Osteocyte (in vitro differentiated cells): ENCODE results near the gene SMAD4. TPM values are rescaled to one million over a fixed set of nuclear protein-coding genes. Genes with fewer than 3 reads are reported as not detected.

Experiments used
- DNase-seq: peaks from one replicate; pipeline ENCODE4 v3.0.0; 2021; ENCODE audit warnings: mixed read lengths; ENCODE audit not compliant: unreplicated experiment; ENCODE audit errors: extremely low spot score
- H3K27ac Mint-ChIP-seq: one replicate; pipeline ENCODE4 v1.8.0; 2021; ENCODE audit warnings: mild to moderate bottlenecking, mixed read lengths; ENCODE audit not compliant: unreplicated experiment
- H3K27me3 Mint-ChIP-seq: one replicate; pipeline ENCODE4 v1.8.0; 2021; ENCODE audit warnings: mixed read lengths; ENCODE audit not compliant: unreplicated experiment
- H3K36me3 Mint-ChIP-seq: one replicate; pipeline ENCODE4 v1.8.0; 2021; ENCODE audit warnings: mixed read lengths; ENCODE audit not compliant: unreplicated experiment
- H3K4me1 Mint-ChIP-seq: one replicate; pipeline ENCODE4 v1.8.0; 2021; ENCODE audit warnings: mixed read lengths; ENCODE audit not compliant: unreplicated experiment
- H3K4me3 Mint-ChIP-seq: one replicate; pipeline ENCODE4 v1.8.0; 2021; ENCODE audit warnings: mild to moderate bottlenecking, moderate library complexity, mixed read lengths; ENCODE audit not compliant: unreplicated experiment
- H3K9me3 Mint-ChIP-seq: one replicate; pipeline ENCODE4 v1.8.0; 2021; ENCODE audit warnings: mixed read lengths; ENCODE audit not compliant: unreplicated experiment
- CTCF ChIP-seq: fragments of 200-600 bp; sonication (generic); IDR thresholded peaks from 2 replicates; pipeline ENCODE4 v1.5.0; 2021; ENCODE audit warnings: antibody characterized with exemption, mild to moderate bottlenecking, moderate library complexity
- total RNA-seq: library from RNA; stranded (reverse); gene quantifications from 2 replicates; pipeline ENCODE4 v1.2.1, GENCODE V29; 2021

Gene SMAD4
- total RNA-seq, 1 donor from 2014 or later = 132 TPM

DNA sequence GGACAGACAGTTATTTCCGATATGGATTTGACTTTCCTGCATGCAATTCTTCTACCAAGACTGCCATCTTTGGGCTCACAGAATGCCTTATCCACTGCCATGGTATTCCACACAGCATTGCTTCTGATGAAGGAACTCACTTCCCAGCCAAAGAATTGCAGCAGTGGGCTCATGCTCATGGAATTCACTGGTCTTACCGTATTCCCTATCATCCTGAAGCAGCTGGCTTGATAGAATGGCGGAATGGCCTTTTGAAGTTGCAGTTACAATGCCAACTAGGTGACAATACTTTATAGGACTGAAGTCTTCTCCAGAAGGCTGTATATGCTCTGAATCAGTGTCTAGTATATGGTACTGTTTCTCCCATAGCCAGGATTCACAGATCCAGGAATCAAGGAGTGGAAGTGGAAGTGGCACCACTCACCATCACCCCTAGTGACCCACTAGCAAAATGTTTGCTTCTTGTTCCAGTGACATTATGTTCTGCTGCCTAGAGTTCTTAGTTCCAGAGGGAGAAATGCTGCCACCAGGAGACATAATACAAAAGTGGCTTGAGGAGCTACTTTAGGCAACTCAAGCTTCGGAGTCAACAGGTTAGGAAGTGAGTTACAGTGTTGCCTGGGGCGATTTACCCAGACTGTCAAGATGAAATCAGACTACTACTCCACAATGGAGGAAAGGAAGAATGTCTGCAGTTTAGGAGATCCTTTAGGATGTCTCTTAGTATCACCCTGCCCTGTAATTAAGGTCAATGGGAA lies 23.8 kb upstream of the SMAD4 start:
- no peaks in the 10 kb centered on the region for H3K9me3 Mint-ChIP-seq
- DNase-seq = no peak
- peaks cover 6% of the 10 kb centered on the region for H3K36me3 Mint-ChIP-seq
- no peaks in the 10 kb centered on the region for H3K27me3 Mint-ChIP-seq
- TF ChIP-seq CTCF = no peak
- no peak overlapping the region for H3K4me3 Mint-ChIP-seq
- no peak overlapping the region for H3K27ac Mint-ChIP-seq
- H3K4me1 Mint-ChIP-seq = no peaks in the 10 kb centered on the region

DNA sequence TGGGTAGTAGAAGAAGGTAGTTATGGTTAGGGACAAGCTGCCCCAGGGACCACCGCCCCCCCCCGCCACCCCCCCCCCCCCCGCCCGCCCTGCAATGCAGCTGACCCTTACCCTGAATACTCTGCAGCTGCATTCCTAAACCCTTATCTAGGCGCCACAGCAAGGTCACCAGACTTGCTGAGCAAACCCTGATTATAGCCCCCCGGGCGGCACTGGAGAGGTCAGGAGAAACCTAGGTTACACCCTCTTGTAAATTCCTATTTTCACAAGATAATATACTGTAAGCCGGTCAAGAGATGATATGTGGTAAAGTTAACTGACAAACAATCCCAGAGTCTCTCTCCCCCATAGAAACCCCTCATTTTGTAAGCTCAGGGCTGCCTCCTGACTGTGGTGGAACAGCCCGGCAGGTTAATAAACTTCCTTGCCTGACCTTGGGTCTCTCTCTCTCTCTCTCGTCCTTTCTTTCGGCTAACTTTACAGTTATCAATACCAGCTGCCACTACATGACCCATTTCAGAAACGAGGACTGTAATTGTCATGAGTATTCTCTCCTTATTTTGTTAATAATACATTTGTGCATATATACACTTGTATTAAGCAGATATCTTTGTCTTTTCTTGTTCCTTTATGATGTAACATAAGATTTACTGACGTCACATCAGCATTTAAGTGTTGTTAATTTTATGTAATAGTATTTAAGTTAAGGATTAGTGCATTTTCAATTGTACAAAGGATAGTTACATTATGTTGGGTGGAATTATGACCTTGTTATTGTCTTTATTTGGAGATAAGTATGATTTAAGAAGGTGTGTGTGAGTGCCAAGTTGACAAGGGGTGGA lies 22.8 kb upstream of the SMAD4 start:
- H3K4me3 Mint-ChIP-seq = no peak overlapping the region
- peaks cover 1% of the 10 kb centered on the region for H3K4me1 Mint-ChIP-seq
- no peak for TF ChIP-seq CTCF
- H3K27ac Mint-ChIP-seq = no peak overlapping the region
- H3K36me3 Mint-ChIP-seq = peaks cover under 1% of the 10 kb centered on the region
- H3K27me3 Mint-ChIP-seq = no peaks in the 10 kb centered on the region
- H3K9me3 Mint-ChIP-seq = no peaks in the 10 kb centered on the region
- DNase-seq = no peak

DNA sequence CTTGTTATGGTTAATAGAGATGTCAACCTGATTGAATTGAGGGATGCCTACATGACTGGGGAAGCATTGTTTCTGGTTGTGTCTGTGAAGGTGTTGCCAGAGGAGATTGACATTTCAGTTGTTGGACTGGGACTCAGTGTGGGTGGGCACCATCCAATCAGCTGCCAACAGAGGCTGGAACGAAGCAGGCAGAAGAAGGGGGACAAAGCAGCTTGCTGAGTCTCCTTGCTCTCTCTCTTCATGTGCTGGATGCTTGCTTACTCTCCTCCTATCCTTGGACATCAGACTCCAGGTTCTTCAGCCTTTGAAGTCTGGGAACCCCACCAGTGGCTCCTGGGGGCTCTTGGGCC lies 22.2 kb upstream of the SMAD4 start:
- no peaks in the 10 kb centered on the region for H3K27me3 Mint-ChIP-seq
- no peak overlapping the region for H3K27ac Mint-ChIP-seq
- DNase-seq = no peak
- no peaks in the 10 kb centered on the region for H3K36me3 Mint-ChIP-seq
- H3K4me1 Mint-ChIP-seq = peaks cover 1% of the 10 kb centered on the region
- no peak for TF ChIP-seq CTCF
- no peaks in the 10 kb centered on the region for H3K9me3 Mint-ChIP-seq
- H3K4me3 Mint-ChIP-seq = no peak overlapping the region

GRCh38 chr18:51009072-51009471 lies 20.9 kb upstream of the SMAD4 start:
- DNase-seq = no peak

More at GRCh38 chr18:51009072-51009471, 20.9 kb upstream of the SMAD4 start:
- Mint-ChIP-seq H3K36me3 (no peaks in the 10 kb centered on the region), H3K27me3 (no peaks in the 10 kb centered on the region), H3K4me3 (no peak overlapping the region), H3K27ac (no peak overlapping the region), H3K9me3 (no peaks in the 10 kb centered on the region), H3K4me1 (peaks cover 1% of the 10 kb centered on the region)
- TF ChIP-seq CTCF = no peak
